ENCODE results near the gene KANSL1. TPM values are rescaled to one million over a fixed set of nuclear protein-coding genes. Genes with fewer than 3 reads are reported as not detected.

The KANSL1 gene
- total and polyA plus RNA-seq, 2 of the 4 experiments (the other 2 are of a cell fraction) = 19.1 to 49.6 TPM

GRCh38 chr17:46191322-46192188 lies 1.7 kb downstream of the KANSL1 start:
- no CpG with 5 or more reads among the region's 20 CpGs for WGBS, 2 experiments (ENCODE audit: extremely low coverage in 2 of 2, insufficient read length in 1 of 2)
- TSS peak; percentile 53 for BruUV-seq (replicated peaks)
- no peaks in the 10 kb centered on the region for H3K27me3 ChIP-seq (ENCODE audit: control insufficient read depth, insufficient read depth, low read length)
- in situ Hi-C loops (cut with MboI; ENCODE audit: low sequenced_read_pairs) (no loop called here), intact Hi-C loops (cut with micrococcal nuclease) (loop anchor here (1.0 kb wide), 1 partner anchor 147 kb away; no protein-coding TSS in a partner anchor), dilution Hi-C loops (cut with HindIII; ENCODE audit: low sequenced_read_pairs, unreplicated experiment) (no loop called here)
- no peak overlapping the region for H2BK120ac ChIP-seq (ENCODE audit: low read depth, low read length)
- H3K9me3 ChIP-seq (ENCODE audit: control insufficient read depth, insufficient read depth, low read length) = no peaks in the 10 kb centered on the region
- DNase-seq (no peak), ATAC-seq (ENCODE audit: low read depth) (no peak)
- peak overlapping the region; percentile 96; the same call in 1 of the 2 replicates for H3K56ac ChIP-seq (ENCODE audit: extremely low read depth, insufficient read depth, low read length)
- no peaks in the 10 kb centered on the region for H3K36me3 ChIP-seq (ENCODE audit: control insufficient read depth, insufficient read depth, low read length)
- peaks cover 68% of the 10 kb centered on the region for H4K20me1 ChIP-seq (ENCODE audit: insufficient read depth, low read length)
- ChIA-PET POLR2A (ENCODE audit: unreplicated experiment) (no interaction called here), CTCF (no interaction called here)
- H3K79me1 ChIP-seq (ENCODE audit: low read depth in 1 of 2, low read length in 2 of 2) = peaks cover 10 to 56% of the 10 kb centered on the region in 2 experiments
- peaks cover 8% of the 10 kb centered on the region for H3K9me1 ChIP-seq (ENCODE audit: insufficient read depth, low read length)
- H3K23ac ChIP-seq (ENCODE audit: low read depth, low read length) = peak overlapping the region; percentile 91; the same call in 1 of the 2 replicates
- H2AFZ ChIP-seq (replicated peaks; ENCODE audit: low read length, poor library complexity) = peak overlapping the region; percentile 5
- peak overlapping the region; percentile 82 for H3K4me2 ChIP-seq (ENCODE audit: low read depth, low read length)
- H2BK15ac ChIP-seq (ENCODE audit: low read depth, low read length) = no peak overlapping the region
- peak overlapping the region; percentile 99 for H3K14ac ChIP-seq (replicated peaks; ENCODE audit: low read depth, low read length)
- H3K4me1 ChIP-seq (ENCODE audit: control insufficient read depth, insufficient read depth, low read length) = peaks cover 8% of the 10 kb centered on the region
- peak overlapping the region; percentile 20 for H3K4ac ChIP-seq (ENCODE audit: low read depth, low read length)
- H2AK5ac ChIP-seq (ENCODE audit: low read depth, low read length) = 0 out of 2 replicates have a peak overlapping the region, but pooled peaks have one; percentile 21
- peak overlapping the region in 1 of 2 experiments; percentile 14; a peak in 1 of 4 replicates for H4K8ac ChIP-seq (ENCODE audit: low read depth in 2 of 2, low read length in 2 of 2)
- H4K5ac ChIP-seq (ENCODE audit: low read depth, low read length) = no peak overlapping the region
- peak overlapping the region; percentile 62 for H3K4me3 ChIP-seq (ENCODE audit: insufficient read depth, low read depth, low read length)
- peak overlapping the region; percentile 86 for H2AK9ac ChIP-seq (replicated peaks; ENCODE audit: low read depth, low read length, poor library complexity)
- peak overlapping the region; percentile 90 for H3K9ac ChIP-seq (ENCODE audit: low read depth, low read length)
- peak overlapping the region; percentile 16 for H3K27ac ChIP-seq (ENCODE audit: insufficient read depth, low read length)
- H2BK20ac ChIP-seq (ENCODE audit: low read depth, low read length) = no peak overlapping the region
- H3K18ac ChIP-seq (ENCODE audit: low read depth, low read length) = no peak overlapping the region; the same call in 1 of the 2 replicates
- H4K91ac ChIP-seq (ENCODE audit: insufficient read depth, low read depth, low read length) = peak overlapping the region; percentile 20; the same call in 1 of the 2 replicates
- TF ChIP-seq CEBPB (IDR thresholded peaks at IDR 0.05; ENCODE audit: low read depth, low read length) (0 out of 2 replicates have a peak, but pooled peaks have one; percentile 25), USF2 (IDR thresholded peaks at IDR 0.05; ENCODE audit: low read depth, low read length) (peak; percentile 64), CTCF (conservative IDR thresholded peaks at IDR 0.05; ENCODE audit: low read depth, low read length) (no peak), FOS (IDR thresholded peaks at IDR 0.05; ENCODE audit: low read depth, low read length) (no peak), RAD21 (IDR thresholded peaks at IDR 0.05; ENCODE audit: low read length) (no peak), MXI1 (IDR thresholded peaks at IDR 0.05; ENCODE audit: borderline replicate concordance, low read depth, low read length) (peak; percentile 67; the same call in 1 of the 2 replicates)
- H2BK5ac ChIP-seq (ENCODE audit: low read depth, low read length, poor library complexity, severe bottlenecking) = peak overlapping the region; percentile 99

All from IMR-90 (cell line).